Upper lobe of right lung (tissue), 1 donor: Measurements from ENCODE around the gene AGBL3. TPM values are rescaled to one million over a fixed set of nuclear protein-coding genes. Genes with fewer than 3 reads are reported as not detected.
"Not testable (repeated sequence)": the region's sequence is repeated elsewhere in the genome, so short reads cannot be mapped to it uniquely, and the experiment has no call there.

ENCODE experiments used
- ATAC-seq: fragments of 200-7000 bp; cut with Tn5 transposase; one replicate; pipeline ENCODE4 v1.9.1; 2020; ENCODE audit warnings: mild to moderate bottlenecking, moderate library complexity
- DNase-seq: peaks from one replicate; pipeline ENCODE4 v3.0.0-alpha.2; 2020
- H3K27ac ChIP-seq: fragments of 200-600 bp; one replicate; pipeline ENCODE4 v1.8.0; 2022
- H3K27me3 ChIP-seq: fragments of 200-600 bp; one replicate; pipeline ENCODE4 v1.8.0; 2022; ENCODE audit warnings: mild to moderate bottlenecking
- H3K36me3 ChIP-seq: fragments of 200-600 bp; one replicate; pipeline ENCODE4 v1.8.0; 2022
- H3K4me1 ChIP-seq: fragments of 200-600 bp; one replicate; pipeline ENCODE4 v1.8.0; 2022
- H3K4me3 ChIP-seq: fragments of 200-600 bp; one replicate; pipeline ENCODE4 v1.8.0; 2022; ENCODE audit warnings: mild to moderate bottlenecking
- H3K9me3 ChIP-seq: fragments of 200-600 bp; one replicate; pipeline ENCODE4 v1.8.0; 2022
- intact Hi-C: fragments of 100-400 bp; cut with DNase I; formaldehyde crosslinking; loops from one replicate; pipeline ENCODE4 v1.11.0; 2022
- total RNA-seq: library from RNA; stranded (reverse); fragmentation: NEBNext Ultra II Directional; extraction: Animal tissue kit (Norgen Biotek cat#: 25700); gene quantifications from one replicate; pipeline ENCODE4 v1.2.1, GENCODE V29; 2021
- TF ChIP-seq, protein P1 (sequence below): fragments of 200-600 bp; IDR thresholded peaks from one replicate; pipeline ENCODE4 v1.8.0; 2022; ENCODE audit warnings: antibody characterized with exemption
- donor health status: DM: no; HTN: yes; CAD: no; lungs with severe emphysema.

Gene AGBL3
- total RNA-seq, 1 donor from 2014 or later, result 3.9 TPM

DNA sequence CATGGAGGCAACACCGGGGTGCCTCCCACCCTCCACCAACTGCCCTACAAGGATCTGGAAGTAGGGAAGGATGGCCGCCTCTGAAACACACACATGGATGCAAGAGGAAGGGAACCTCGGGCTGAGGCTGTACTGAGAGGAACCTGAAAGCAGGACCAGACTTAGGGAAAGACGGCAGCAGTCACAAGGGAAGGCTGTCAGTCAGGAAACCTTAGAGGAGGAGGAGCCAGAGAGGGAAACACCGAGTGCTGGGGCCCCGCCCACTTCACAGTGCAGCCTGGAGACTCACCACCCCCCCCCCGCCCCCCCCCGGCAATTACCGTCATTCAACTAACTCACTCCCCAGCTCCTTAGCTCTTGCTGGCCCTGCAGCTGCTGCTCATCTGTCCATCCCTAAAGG, 181.7 kb downstream of the AGBL3 start:
- ATAC-seq (no peak), DNase-seq (no peak)
- Histone ChIP-seq H3K4me3 (no peak overlapping the region), H3K27me3 (no peaks in the 10 kb centered on the region), H3K27ac (peak overlapping the region; percentile 99), H3K4me1 (peaks cover 45% of the 10 kb centered on the region), H3K36me3 (peaks cover 36% of the 10 kb centered on the region), H3K9me3 (no peaks in the 10 kb centered on the region)
- TF ChIP-seq, protein P1, sequence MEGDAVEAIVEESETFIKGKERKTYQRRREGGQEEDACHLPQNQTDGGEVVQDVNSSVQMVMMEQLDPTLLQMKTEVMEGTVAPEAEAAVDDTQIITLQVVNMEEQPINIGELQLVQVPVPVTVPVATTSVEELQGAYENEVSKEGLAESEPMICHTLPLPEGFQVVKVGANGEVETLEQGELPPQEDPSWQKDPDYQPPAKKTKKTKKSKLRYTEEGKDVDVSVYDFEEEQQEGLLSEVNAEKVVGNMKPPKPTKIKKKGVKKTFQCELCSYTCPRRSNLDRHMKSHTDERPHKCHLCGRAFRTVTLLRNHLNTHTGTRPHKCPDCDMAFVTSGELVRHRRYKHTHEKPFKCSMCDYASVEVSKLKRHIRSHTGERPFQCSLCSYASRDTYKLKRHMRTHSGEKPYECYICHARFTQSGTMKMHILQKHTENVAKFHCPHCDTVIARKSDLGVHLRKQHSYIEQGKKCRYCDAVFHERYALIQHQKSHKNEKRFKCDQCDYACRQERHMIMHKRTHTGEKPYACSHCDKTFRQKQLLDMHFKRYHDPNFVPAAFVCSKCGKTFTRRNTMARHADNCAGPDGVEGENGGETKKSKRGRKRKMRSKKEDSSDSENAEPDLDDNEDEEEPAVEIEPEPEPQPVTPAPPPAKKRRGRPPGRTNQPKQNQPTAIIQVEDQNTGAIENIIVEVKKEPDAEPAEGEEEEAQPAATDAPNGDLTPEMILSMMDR, result no peak
- intact Hi-C loops, result loop anchor here (10.0 kb wide), 2 partner anchors 183 to 213 kb away; partner anchors contain the start of gene AGBL3

DNA sequence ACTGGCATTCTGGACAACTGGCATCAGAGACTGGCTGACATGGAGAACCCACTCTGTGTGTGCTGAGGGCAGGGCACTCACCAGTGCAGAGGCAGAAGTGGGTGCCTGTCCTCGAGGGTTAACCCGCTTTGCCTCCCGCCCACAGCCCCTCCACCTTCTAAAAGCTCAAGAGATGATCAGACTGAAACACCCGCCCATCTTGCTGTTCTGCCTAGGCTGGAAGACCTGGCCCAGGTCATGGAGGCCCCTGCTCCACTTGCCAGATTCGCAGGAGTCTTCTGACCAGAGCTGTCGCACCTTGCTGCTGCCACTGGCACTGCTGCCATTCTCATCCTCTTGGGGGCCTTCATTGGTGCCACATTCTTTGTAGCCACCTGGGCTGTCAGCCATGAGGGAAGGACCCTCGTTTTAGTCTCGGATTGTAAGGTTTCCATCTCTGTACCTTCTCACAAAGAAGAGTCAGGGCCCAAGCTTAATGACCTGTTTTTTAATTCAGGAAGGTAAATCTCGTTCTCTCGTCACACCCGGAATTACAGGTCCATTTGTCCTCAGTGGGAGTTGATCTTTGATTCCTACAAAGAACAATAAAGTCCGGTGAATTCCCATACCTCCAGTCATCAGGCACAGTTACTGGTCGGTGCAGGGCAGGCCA, 182.3 kb downstream of the AGBL3 start:
- TF ChIP-seq, protein P1, result no peak
- H3K4me1 ChIP-seq, result peaks cover 45% of the 10 kb centered on the region
- H3K27ac ChIP-seq, result peak overlapping the region; percentile 99
- no peak overlapping the region for H3K4me3 ChIP-seq
- DNase-seq, result no peak
- intact Hi-C loops, result loop anchor here (10.0 kb wide), 2 partner anchors 184 to 214 kb away; partner anchors contain the start of gene AGBL3
- no peaks in the 10 kb centered on the region for H3K27me3 ChIP-seq
- H3K9me3 ChIP-seq, result no peaks in the 10 kb centered on the region
- H3K36me3 ChIP-seq, result peaks cover 36% of the 10 kb centered on the region
- no peak for ATAC-seq

DNA sequence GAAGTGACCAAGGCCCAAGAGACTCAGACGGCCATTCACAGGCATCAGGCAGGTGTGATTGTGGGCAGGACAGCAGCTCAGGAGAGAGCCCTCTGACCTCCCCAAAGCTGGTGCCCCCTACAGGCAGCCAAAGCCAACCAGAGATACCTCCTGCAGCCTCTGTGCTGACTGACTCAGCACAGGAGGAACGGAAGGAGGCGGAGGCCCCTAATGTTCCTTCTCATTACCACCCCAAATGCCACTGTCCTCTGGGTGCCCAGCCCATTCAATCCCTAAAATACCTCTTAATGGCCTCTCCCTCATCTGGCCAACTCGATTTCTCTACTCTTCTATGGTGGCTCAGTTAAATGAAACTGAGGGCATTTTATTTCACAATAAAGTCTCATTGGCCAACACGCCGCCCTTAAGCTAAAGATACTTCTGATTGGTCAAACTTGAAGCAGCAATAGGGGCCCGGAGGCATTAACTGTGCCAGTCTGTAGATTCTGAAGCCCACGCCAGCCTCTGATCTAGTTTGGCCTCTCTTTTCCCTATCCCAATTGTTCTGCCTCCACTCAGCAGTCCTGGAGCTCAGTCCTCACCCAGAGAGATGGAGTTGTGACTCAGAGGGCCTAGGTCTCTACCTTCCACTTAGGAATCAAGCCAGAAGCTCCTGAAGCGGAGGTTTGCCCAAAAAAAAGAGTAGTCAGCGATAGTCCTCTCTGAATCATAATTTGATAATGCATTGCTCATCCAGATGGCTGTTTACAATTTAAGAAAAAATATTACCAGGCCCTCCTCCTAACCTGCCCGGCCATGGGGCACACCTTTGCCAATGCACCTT, 183.0 kb downstream of the AGBL3 start:
- TF ChIP-seq, protein P1, result peak; percentile 41
- Histone ChIP-seq H3K9me3 (no peaks in the 10 kb centered on the region), H3K36me3 (peaks cover 36% of the 10 kb centered on the region), H3K27ac (peak overlapping the region; percentile 99), H3K4me3 (peak overlapping the region; percentile 94), H3K4me1 (peaks cover 45% of the 10 kb centered on the region), H3K27me3 (no peaks in the 10 kb centered on the region)
- peak; percentile 6 for ATAC-seq
- no peak for DNase-seq
- intact Hi-C loops, result loop anchor here (10.0 kb wide), 2 partner anchors 185 to 215 kb away; partner anchors contain the start of gene AGBL3

DNA sequence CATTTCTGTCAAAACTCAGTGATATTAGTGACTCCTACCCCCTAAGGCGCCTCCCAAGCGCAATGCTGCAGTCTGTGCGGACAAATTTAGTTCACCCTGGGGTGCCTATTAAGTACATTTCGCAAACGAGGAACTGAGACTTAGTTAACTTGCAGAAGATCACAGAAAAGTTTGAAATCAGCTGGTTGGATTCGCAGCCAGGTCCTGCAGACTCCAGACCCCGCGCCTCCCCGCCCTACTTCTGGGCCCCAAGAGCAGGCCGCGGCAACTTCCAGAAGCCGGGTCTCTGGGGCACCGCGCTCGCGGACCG, 183.6 kb downstream of the AGBL3 start:
- Histone ChIP-seq H3K36me3 (peaks cover 32% of the 10 kb centered on the region), H3K27me3 (no peaks in the 10 kb centered on the region), H3K27ac (peak overlapping the region; percentile 99), H3K4me1 (peaks cover 45% of the 10 kb centered on the region), H3K9me3 (no peaks in the 10 kb centered on the region), H3K4me3 (peak overlapping the region; percentile 94)
- DNase-seq, result no peak
- ATAC-seq, result no peak
- intact Hi-C loops, result loop anchor here (10.0 kb wide), 2 partner anchors 185 to 215 kb away; partner anchors contain the start of gene AGBL3
- TF ChIP-seq, protein P1, result no peak

DNA sequence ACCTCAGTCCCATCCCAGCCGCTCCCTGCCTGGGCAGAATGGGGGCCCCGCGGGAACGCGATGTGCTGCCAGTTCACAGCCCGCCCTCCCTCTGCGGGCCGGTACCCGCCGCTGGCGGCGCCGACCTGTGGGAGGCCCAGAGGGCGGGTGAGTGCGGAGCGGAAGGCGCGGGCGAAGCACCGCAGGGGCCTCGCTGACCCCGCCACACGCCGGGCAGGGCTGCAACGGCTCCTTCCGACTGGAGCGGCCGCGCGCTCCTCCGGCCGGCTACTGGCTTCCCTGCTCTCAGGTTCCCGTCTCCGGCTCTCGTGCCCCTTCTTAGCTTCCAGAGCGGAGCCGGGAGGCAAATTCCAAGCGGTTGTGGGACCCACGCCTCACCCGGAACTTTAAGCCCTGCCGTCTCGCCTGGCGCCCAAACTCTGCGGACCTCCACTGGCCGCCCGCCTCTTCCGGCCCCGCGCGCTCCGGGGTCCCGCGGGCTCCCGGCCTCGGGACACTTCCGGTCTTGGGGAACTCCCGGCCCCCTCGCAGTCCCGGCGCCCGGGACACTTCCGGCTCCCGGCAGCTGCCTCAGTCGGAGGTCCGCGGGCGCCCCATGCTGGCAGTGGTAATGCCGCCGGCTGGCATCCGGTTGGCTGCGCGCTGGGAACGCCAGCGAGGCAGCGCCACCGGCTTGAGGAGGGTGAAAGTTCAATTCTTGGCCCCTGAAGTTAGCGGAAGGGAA, 184.1 kb downstream of the AGBL3 start, which contains the start of gene CYREN:
Gene CYREN, minus strand, starts transcription at position 434 of the 724 bp plus-strand sequence. CDS start 1,785 bp downstream, outside the sequence.
- TF ChIP-seq, protein P1, result peak; percentile 60
- no peaks in the 10 kb centered on the region for H3K27me3 ChIP-seq
- DNase-seq (peak; percentile 99), ATAC-seq (peak; percentile 96)
- H3K36me3 ChIP-seq, result peaks cover 27% of the 10 kb centered on the region
- H3K4me1 ChIP-seq, result peaks cover 40% of the 10 kb centered on the region
- peak within 1 kb of the TSS; percentile 99 for H3K27ac ChIP-seq
- intact Hi-C loops, result no loop called here
- no peaks in the 10 kb centered on the region for H3K9me3 ChIP-seq
- H3K4me3 ChIP-seq, result peak within 1 kb of the TSS; percentile 94

DNA sequence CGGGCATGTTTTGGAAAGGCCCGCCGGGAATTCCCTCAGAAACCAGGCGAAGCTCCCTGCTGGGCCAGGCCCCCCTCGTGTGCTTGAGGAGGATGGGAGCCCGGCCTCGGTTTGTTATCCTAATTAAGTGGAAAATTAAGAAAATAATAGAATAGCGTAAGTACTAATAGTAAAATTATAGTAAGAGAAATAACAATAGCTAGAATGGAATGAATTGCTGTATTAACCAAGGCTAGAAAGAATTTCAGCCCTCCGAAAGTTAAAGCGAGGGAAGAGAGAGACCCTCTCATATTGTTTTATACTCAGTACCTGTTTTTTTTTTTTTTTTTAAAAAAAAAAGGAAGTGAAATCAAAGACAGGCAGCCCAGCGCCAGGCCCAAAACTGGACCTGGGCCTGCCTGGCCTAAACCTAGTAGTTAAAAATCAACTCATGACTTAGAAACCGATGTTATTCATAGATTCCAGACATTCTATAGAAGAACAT, 184.7 kb downstream of the AGBL3 start:
- intact Hi-C loops, ATAC-seq, DNase-seq, H3K9me3 ChIP-seq, H3K27me3 ChIP-seq: not testable (repeated sequence)
- Histone ChIP-seq H3K27ac (peak overlapping the region; percentile 99), H3K4me1 (peaks cover 34% of the 10 kb centered on the region), H3K36me3 (peaks cover 21% of the 10 kb centered on the region), H3K4me3 (peak overlapping the region; percentile 94)

DNA sequence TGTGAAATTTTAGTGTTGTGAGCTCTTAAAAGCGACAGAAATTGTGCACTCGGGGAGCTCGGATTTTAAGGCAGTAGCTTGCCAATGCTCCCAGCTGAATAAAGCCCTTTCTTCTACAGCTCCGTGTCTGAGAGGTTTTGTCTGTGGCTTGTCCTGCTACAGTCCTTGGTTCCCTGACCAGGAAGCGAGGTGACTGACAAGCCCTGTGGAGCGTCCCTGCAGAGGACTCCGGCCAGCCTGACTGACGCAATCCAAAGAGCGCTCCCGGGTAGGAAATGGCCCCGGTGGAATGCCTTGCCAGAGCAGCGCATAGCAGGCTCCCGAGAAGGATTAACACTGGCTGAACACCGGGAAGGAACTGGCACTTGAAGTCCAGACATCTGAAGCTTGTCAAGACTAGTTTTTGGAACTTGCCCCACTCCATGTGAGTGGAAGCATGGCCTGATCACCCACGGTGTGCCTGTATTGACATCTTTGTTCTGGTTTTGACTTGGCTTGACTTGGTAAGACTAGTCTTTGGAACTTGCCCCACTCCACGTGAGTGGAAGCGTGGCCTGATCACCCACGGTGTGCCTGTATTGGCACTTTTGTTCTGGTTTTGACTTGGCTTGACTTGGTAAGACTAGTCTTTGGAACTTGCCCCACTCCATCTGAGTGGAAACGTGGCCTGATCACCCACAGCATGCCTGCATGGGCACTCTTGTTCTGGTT, 185.4 kb downstream of the AGBL3 start:
- Histone ChIP-seq H3K27ac (peak overlapping the region; percentile 99), H3K36me3 (peaks cover 14% of the 10 kb centered on the region), H3K4me1 (peaks cover 32% of the 10 kb centered on the region)
- DNase-seq, H3K9me3 ChIP-seq, intact Hi-C loops, H3K4me3 ChIP-seq, H3K27me3 ChIP-seq, ATAC-seq: not testable (repeated sequence)
